H9 (cell line): ENCODE results near the gene ACP6. TPM values are rescaled to one million over a fixed set of nuclear protein-coding genes. Genes with fewer than 3 reads are reported as not detected.

Source experiments
- DNase-seq: peaks from one replicate; pipeline ENCODE4 v3.0.0-alpha.2; 2017
- H2AFZ ChIP-seq: one replicate; pipeline ENCODE4 v1.6.1; 2013; ENCODE audit warnings: mild to moderate bottlenecking, low read length, control low read depth, moderate library complexity
- H2AK5ac ChIP-seq: 2 replicates; pipeline ENCODE4 v1.6.1; 2013; ENCODE audit warnings: low read length, control low read depth, mixed read lengths; ENCODE audit not compliant: insufficient read length
- H2BK120ac ChIP-seq: one replicate; pipeline ENCODE4 v1.6.1; 2013; ENCODE audit warnings: low read depth, mild to moderate bottlenecking, low read length, control low read depth, inconsistent platforms; ENCODE audit not compliant: poor library complexity, severe bottlenecking
- H2BK12ac ChIP-seq: 2 replicates; pipeline ENCODE4 v1.6.1; 2013; ENCODE audit warnings: low read length, control low read depth, mixed read lengths, low read depth; ENCODE audit not compliant: insufficient read length
- H2BK15ac ChIP-seq: 2 replicates; pipeline ENCODE4 v1.6.1; 2013; ENCODE audit warnings: low read depth, low read length, control low read depth
- H2BK20ac ChIP-seq: one replicate; pipeline ENCODE4 v1.6.1; 2013; ENCODE audit warnings: low read depth, mild to moderate bottlenecking, low read length, control low read depth, inconsistent platforms; ENCODE audit not compliant: poor library complexity, severe bottlenecking
- H2BK5ac ChIP-seq: 2 replicates; pipeline ENCODE4 v1.6.1; 2013; ENCODE audit warnings: low read length, control low read depth, mixed read lengths; ENCODE audit not compliant: insufficient read length
- H3K14ac ChIP-seq: 2 replicates; pipeline ENCODE4 v1.6.1; 2013; ENCODE audit warnings: low read length, control low read depth; ENCODE audit not compliant: insufficient read depth
- H3K18ac ChIP-seq: 2 replicates; pipeline ENCODE4 v1.6.1; 2013; ENCODE audit warnings: low read depth, mild to moderate bottlenecking, mixed read lengths, low read length, control low read depth; ENCODE audit not compliant: insufficient read length
- H3K23ac ChIP-seq: 2 replicates; pipeline ENCODE4 v1.6.1; 2013; ENCODE audit warnings: low read length, control low read depth, mixed read lengths, low read depth; ENCODE audit not compliant: insufficient read length
- H3K23me2 ChIP-seq: 2 replicates; pipeline ENCODE4 v1.6.1; 2013; ENCODE audit warnings: low read depth, mild to moderate bottlenecking, mixed read lengths, low read length, control low read depth; ENCODE audit not compliant: insufficient read length, poor library complexity, severe bottlenecking
- H3K27ac ChIP-seq: 2 replicates; pipeline ENCODE4 v1.5.1; 2013; ENCODE audit warnings: low read length, control low read depth, mixed read lengths, low read depth; ENCODE audit not compliant: insufficient read length
- H3K27me3 ChIP-seq: 2 replicates; pipeline ENCODE4 v1.6.1; 2013; ENCODE audit warnings: low read length, control low read depth, inconsistent platforms; ENCODE audit not compliant: insufficient read depth
- H3K4ac ChIP-seq: 2 replicates; pipeline ENCODE4 v1.6.1; 2013; ENCODE audit warnings: low read depth, mild to moderate bottlenecking, control low read depth, inconsistent platforms, low read length, moderate library complexity
- H3K4me1 ChIP-seq: 2 replicates; pipeline ENCODE4 v1.6.1; 2013; ENCODE audit warnings: low read length, control low read depth, inconsistent platforms; ENCODE audit not compliant: insufficient read depth
- H3K4me2 ChIP-seq: 2 replicates; pipeline ENCODE4 v1.6.1; 2013; ENCODE audit warnings: low read length, control low read depth, mixed read lengths; ENCODE audit not compliant: insufficient read length, insufficient read depth
- H3K56ac ChIP-seq: 2 replicates; pipeline ENCODE4 v1.6.1; 2013; ENCODE audit warnings: low read depth, mild to moderate bottlenecking, mixed read lengths, low read length, control low read depth; ENCODE audit not compliant: insufficient read length
- H3K79me1 ChIP-seq: 2 replicates; pipeline ENCODE4 v1.6.1; 2013; ENCODE audit warnings: low read depth, mild to moderate bottlenecking, moderate library complexity, low read length, control low read depth, inconsistent platforms; ENCODE audit not compliant: insufficient read depth, poor library complexity, severe bottlenecking
- H3K79me2 ChIP-seq: 2 replicates; pipeline ENCODE4 v1.6.1; 2013; ENCODE audit warnings: low read length, control low read depth, inconsistent platforms; ENCODE audit not compliant: insufficient read depth
- H3K9ac ChIP-seq: 2 replicates; pipeline ENCODE4 v1.6.1; 2013; ENCODE audit warnings: low read length, control low read depth, mixed read lengths; ENCODE audit not compliant: insufficient read length; ENCODE audit errors: extremely low read depth
- H3K9me3 ChIP-seq: one replicate; pipeline ENCODE4 v1.6.1; 2013; ENCODE audit warnings: low read depth, low read length, inconsistent platforms; ENCODE audit not compliant: control insufficient read depth
- H3T11ph ChIP-seq: one replicate; pipeline ENCODE4 v1.6.1; 2013; ENCODE audit warnings: mild to moderate bottlenecking, low read length, control low read depth, inconsistent platforms
- H4K20me1 ChIP-seq: one replicate; pipeline ENCODE4 v1.6.1; 2013; ENCODE audit not compliant: control insufficient read depth, insufficient read length, insufficient read depth
- H4K5ac ChIP-seq: 2 replicates; pipeline ENCODE4 v1.6.1; 2013; ENCODE audit warnings: low read depth, mild to moderate bottlenecking, mixed read lengths, low read length, control low read depth; ENCODE audit not compliant: insufficient read length
- H4K8ac ChIP-seq: replicated peaks from 2 replicates; pipeline ENCODE4 v1.6.1; 2013; ENCODE audit warnings: low read length, control low read depth, mixed read lengths, low read depth; ENCODE audit not compliant: insufficient read length
- H4K91ac ChIP-seq: 2 replicates; pipeline ENCODE4 v1.6.1; 2013; ENCODE audit warnings: low read depth, mild to moderate bottlenecking, moderate library complexity, mixed read lengths, low read length, control low read depth; ENCODE audit not compliant: insufficient read length
- H3K27ac Mint-ChIP-seq, 3 experiments: 2 replicates in 2 of 3; 3 replicates in 1 of 3; pipeline ENCODE4 v1.8.0; 2020 to 2021; ENCODE audit warnings: mixed read lengths in 3 of 3, mild to moderate bottlenecking in 1 of 3, moderate library complexity in 1 of 3
- H3K27me3 Mint-ChIP-seq: 2 replicates; pipeline ENCODE4 v1.8.0; 2021; ENCODE audit warnings: low read depth, mild to moderate bottlenecking, moderate library complexity, mixed read lengths
- H3K36me3 Mint-ChIP-seq, 3 experiments: 2 replicates in 2 of 3; 3 replicates in 1 of 3; pipeline ENCODE4 v1.8.0; 2020 to 2021; ENCODE audit warnings: low read depth in 3 of 3, mixed read lengths in 3 of 3; ENCODE audit not compliant: insufficient read depth in 1 of 3
- H3K4me1 Mint-ChIP-seq, 2 experiments: 2 replicates each; pipeline ENCODE4 v1.8.0; 2020; ENCODE audit warnings: mixed read lengths in 2 of 2
- H3K4me3 Mint-ChIP-seq, 2 experiments: 2 replicates in 1 of 2; 3 replicates in 1 of 2; pipeline ENCODE4 v1.8.0; 2020 to 2021; ENCODE audit warnings: mild to moderate bottlenecking in 2 of 2, mixed read lengths in 2 of 2, moderate library complexity in 1 of 2
- H3K9me3 Mint-ChIP-seq, 2 experiments: 2 replicates in 1 of 2; 3 replicates in 1 of 2; pipeline ENCODE4 v1.8.0; 2020; ENCODE audit warnings: mild to moderate bottlenecking in 2 of 2, mixed read lengths in 2 of 2, moderate library complexity in 1 of 2
- CTCF ChIP-seq: fragments of 200-600 bp; sonication (generic); conservative IDR thresholded peaks from 3 replicates; pipeline ENCODE4 v1.8.0; 2021; ENCODE audit warnings: antibody characterized with exemption, mild to moderate bottlenecking
- WGBS: extraction: QIAGEN DNeasy Blood & Tissue Kit; methylation state at CpG from one replicate; pipeline ENCODE4 v1.1.7; 2013; ENCODE audit warnings: missing lambda C conversion rate, low lambda C conversion rate, mixed read lengths; ENCODE audit not compliant: insufficient read length; ENCODE audit errors: extremely low coverage; 5-methylcytosine and 5-hydroxymethylcytosine counted together
- total RNA-seq: library from RNA; stranded (reverse); gene quantifications from 2 replicates; pipeline ENCODE4 v1.2.1, GENCODE V29; 2021

Gene ACP6
- total RNA-seq, 1 experiment from 2014 or later, result 17.1 TPM

GRCh38 chr1:147719711-147720225, 49.4 kb upstream of the ACP6 start:
- Histone ChIP-seq H3K14ac (no peak overlapping the region), H3K4me2 (no peak overlapping the region), H3K23ac (no peak overlapping the region), H3K27ac (no peak overlapping the region), H2BK5ac (no peak overlapping the region), H3K56ac (no peak overlapping the region), H4K20me1 (no peaks in the 10 kb centered on the region), H4K5ac (no peak overlapping the region), H2BK15ac (no peak overlapping the region), H3K23me2 (no peaks in the 10 kb centered on the region), H2AFZ (no peak overlapping the region), H3K79me2 (no peaks in the 10 kb centered on the region), H2BK120ac (no peak overlapping the region), H4K8ac (no peak overlapping the region), H3T11ph (no peak overlapping the region), H3K79me1 (no peaks in the 10 kb centered on the region), H3K4ac (no peak overlapping the region), H3K9me3 (peaks cover 4% of the 10 kb centered on the region), H4K91ac (no peak overlapping the region), H3K27me3 (peaks cover 3% of the 10 kb centered on the region; the same call in 1 of the 2 replicates), H2BK12ac (no peak overlapping the region), H2AK5ac (no peak overlapping the region), H3K4me1 (no peaks in the 10 kb centered on the region), H3K18ac (no peak overlapping the region), H2BK20ac (no peak overlapping the region), H3K9ac (no peak overlapping the region)
- TF ChIP-seq CTCF, result no peak
- H3K9me3 Mint-ChIP-seq, result peaks cover 11% of the 10 kb centered on the region in 2 experiments
- H3K4me3 Mint-ChIP-seq, result no peak overlapping the region; a peak in 1 of 5 replicates
- peaks cover 14 to 19% of the 10 kb centered on the region in 2 experiments for H3K4me1 Mint-ChIP-seq
- no peaks in the 10 kb centered on the region for H3K27me3 Mint-ChIP-seq
- WGBS, result no CpG with 5 or more reads among the region's 7 CpGs
- peaks cover 2 to 6% (median 3%) of the 10 kb centered on the region in 3 experiments; a peak in 3 of 7 replicates for H3K36me3 Mint-ChIP-seq
- no peak overlapping the region for H3K27ac Mint-ChIP-seq
- DNase-seq, result no peak
